ENCODE data around the gene SREK1. TPM values are rescaled to one million over a fixed set of nuclear protein-coding genes. Genes with fewer than 3 reads are reported as not detected.

The SREK1 gene
- total RNA-seq, 2 experiments from 2014 or later: 52.3 to 53.4 TPM

DNA sequence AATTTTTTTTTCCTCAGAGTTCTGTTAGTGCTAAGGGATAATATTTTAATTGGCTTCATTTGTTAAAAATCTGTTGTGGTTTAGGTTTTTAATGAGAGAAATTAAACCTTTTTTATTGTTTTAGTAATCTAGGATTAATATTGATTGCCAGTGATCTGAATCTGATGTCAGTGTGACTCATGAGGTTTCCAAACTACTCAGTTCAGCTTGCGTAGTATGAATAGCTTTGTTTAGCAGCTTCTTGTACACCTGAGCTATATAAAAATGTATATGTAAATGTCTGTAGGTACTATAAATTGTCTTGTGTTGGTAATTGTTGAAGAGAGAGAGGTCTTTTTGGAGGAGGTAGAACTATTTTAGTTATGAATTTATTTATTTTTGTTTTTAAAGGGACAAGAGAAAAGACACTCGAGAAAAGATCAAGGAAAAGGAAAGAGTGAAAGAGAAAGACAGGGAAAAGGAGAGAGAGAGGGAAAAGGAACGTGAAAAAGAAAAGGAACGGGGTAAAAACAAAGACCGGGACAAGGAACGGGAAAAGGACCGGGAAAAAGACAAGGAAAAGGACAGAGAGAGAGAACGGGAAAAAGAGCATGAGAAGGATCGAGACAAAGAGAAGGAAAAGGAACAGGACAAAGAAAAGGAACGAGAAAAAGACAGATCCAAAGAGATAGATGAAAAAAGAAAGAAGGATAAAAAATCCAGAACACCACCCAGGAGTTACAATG is 26.3 kb downstream of the SREK1 start:
- no peaks in the 10 kb centered on the region for H3K27me3 Mint-ChIP-seq
- H3K36me3 Mint-ChIP-seq (ENCODE audit: low read depth): peaks cover 56% of the 10 kb centered on the region
- no peak overlapping the region for H3K27ac Mint-ChIP-seq
- peaks cover 41% of the 10 kb centered on the region for H3K4me1 Mint-ChIP-seq
- H3K4me3 Mint-ChIP-seq: no peak overlapping the region
- DNase-seq: no peak
- H3K9me3 Mint-ChIP-seq: no peaks in the 10 kb centered on the region
- ChIA-PET POLR2A (interaction anchor here (1.2 kb wide), 1 partner anchor 20 kb away, joined by 4 read pairs; no protein-coding TSS in a partner anchor), CTCF (interaction anchor here (0.8 to 1.4 kb wide), 6 partner anchors 10 to 409 kb away, joined by 3 to 11 read pairs (median 4); no protein-coding TSS in a partner anchor)

DNA sequence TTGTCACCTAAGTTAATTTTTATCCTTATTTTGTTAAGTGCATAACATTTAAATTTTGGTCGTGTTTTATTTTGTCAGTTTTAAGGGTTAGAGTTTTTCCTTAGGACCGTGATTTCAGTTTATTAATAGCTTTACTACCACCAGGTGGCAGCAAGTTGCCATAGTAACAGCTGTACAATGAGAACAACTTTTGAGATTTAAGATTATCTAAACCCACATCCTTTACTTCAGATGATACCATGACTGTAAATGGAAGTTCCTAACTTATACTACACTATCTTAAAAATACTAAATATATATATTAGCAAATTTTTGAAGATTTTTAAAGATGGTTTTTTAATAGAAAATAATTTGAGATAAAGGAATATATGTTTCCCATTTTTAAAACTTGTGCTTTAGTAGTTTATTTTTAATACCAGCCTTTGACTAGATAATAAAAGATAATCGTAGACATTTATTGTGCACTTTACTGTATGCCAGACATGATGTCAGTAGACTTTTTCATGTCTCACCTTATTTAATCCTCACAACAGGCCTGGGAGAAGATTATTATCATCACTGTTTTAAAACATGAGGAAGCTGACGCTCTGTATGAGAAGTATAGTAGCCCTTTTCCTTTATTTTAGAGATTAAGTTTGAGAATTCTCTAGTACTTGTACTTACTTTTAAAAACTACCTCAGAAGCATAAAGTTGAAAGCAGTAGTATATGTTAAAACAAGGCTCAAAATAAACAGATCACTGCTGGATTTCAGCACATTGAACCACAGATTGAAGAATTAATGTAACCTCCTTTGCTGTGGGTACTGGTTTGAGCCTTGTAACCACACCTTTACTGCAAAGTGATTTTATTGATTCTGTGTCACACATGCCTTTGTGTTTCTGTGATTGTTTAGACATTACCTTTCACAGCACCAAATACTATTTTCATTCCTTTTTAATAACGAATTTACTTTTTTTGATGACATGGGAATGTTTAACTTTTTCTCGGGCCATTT is 27.5 kb downstream of the SREK1 start:
- ChIA-PET CTCF (interaction anchor here (0.6 to 1.4 kb wide), 9 partner anchors 9 to 548 kb away, joined by 3 to 11 read pairs (median 4); partner anchors contain the start of genes SREK1 and TRIM23), POLR2A (interaction anchor here (0.7 to 1.7 kb wide), 5 partner anchors 9 to 391 kb away, joined by 3 to 8 read pairs (median 3); partner anchors contain the start of genes ERBIN and SREK1)
- Mint-ChIP-seq H3K4me1 (peaks cover 33% of the 10 kb centered on the region), H3K36me3 (ENCODE audit: low read depth) (peaks cover 56% of the 10 kb centered on the region), H3K9me3 (no peaks in the 10 kb centered on the region), H3K4me3 (no peak overlapping the region), H3K27ac (no peak overlapping the region), H3K27me3 (no peaks in the 10 kb centered on the region)
- DNase-seq: peak; percentile 53

DNA sequence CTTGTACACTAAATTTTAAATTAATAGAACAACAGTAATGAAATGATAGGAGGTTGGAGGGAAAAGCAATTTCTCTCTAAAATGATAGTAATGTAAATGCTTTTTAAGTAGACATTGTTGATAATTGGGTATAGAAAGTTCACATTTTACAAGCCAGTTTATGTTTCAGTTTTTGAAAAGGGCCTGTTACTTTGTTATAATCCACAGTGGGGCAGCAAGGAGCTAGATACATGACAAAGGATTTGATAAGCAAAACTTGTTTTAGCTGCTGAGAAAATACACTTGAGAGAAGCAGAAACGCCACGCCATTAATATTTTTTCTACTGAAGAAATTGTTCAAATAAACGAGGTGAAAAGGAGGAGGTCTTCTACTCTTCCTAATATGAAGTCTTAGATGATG is 30.2 kb downstream of the SREK1 start:
- H3K27me3 Mint-ChIP-seq: no peaks in the 10 kb centered on the region
- no peak overlapping the region for H3K4me3 Mint-ChIP-seq
- H3K36me3 Mint-ChIP-seq (ENCODE audit: low read depth): peaks cover 68% of the 10 kb centered on the region
- ChIA-PET POLR2A (interaction anchor here (1.5 kb wide), 1 partner anchor 30 kb away, joined by 5 read pairs; the partner anchor contains the start of gene SREK1), CTCF (interaction anchor here (1.0 to 1.1 kb wide), 2 partner anchors 10 to 30 kb away, joined by 3 to 4 read pairs; partner anchors contain the start of gene SREK1)
- DNase-seq: no peak
- no peaks in the 10 kb centered on the region for H3K9me3 Mint-ChIP-seq
- H3K4me1 Mint-ChIP-seq: peaks cover 30% of the 10 kb centered on the region
- no peak overlapping the region for H3K27ac Mint-ChIP-seq

DNA sequence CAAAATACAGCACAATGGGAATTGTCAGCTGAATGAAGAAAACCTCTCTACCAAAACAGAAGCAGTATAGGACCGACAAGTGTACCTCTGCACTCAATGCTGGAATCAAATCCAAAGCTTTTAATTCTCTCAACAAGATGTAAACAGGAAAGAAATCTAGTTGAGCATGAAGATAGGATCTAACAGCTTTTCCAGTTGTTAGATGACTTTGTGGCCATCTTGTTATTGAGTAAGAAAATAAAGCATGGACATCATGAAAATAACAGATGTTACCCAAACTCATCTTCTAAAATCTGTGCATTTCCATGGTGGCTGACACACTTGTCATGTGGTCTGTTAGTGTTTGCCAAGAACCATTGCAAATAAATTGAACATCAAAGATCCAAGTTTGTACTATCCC is 34.7 kb downstream of the SREK1 start:
- Mint-ChIP-seq H3K4me1 (peaks cover 8% of the 10 kb centered on the region), H3K9me3 (no peaks in the 10 kb centered on the region), H3K36me3 (ENCODE audit: low read depth) (peaks cover 66% of the 10 kb centered on the region), H3K27me3 (no peaks in the 10 kb centered on the region), H3K4me3 (no peak overlapping the region), H3K27ac (no peak overlapping the region)
- POLR2A ChIA-PET: no interaction called here
- CTCF ChIA-PET: no interaction called here
- DNase-seq: no peak

DNA sequence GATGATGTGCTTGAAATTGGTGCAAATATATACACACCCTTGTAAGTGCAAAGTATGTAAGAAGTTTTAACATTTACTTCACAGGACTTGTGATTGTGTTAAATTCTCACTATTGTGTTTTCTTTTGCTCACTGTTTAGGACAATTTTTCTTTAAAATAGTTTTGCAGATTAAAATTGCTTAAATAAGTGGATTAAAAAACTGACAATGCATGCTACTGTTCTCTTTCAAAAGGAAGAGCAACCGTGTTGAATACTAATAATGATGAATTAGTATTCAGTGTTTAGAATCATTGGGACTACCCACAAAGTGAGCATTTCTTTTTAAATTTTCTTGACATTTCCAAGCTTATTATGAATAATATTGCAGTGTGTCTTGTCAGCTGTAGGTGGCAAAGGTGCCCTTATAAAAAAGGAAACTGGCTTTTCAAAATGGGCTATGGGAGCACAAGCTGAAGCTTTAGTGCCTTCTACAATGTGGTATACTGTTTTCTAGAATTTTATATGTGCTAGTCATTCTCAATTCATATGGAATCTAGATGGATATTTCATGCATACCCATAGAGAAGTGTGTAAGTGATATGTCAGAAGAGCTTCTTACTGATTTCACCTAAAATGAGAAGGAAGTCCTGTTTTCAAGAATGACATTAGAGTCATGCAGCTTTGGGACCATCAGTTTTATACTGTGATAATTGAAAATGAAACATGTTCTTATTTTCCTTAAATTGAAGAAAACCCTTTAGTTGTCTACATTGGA is 35.4 kb downstream of the SREK1 start:
- POLR2A ChIA-PET: interaction anchor here (0.5 kb wide), 1 partner anchor 19 kb away, joined by 3 read pairs; no protein-coding TSS in a partner anchor
- CTCF ChIA-PET: interaction anchor here (2.4 kb wide), 1 partner anchor 8 kb away, joined by 11 read pairs; no protein-coding TSS in a partner anchor
- peaks cover 64% of the 10 kb centered on the region for H3K36me3 Mint-ChIP-seq (ENCODE audit: low read depth)
- no peak overlapping the region for H3K4me3 Mint-ChIP-seq
- no peak for DNase-seq
- H3K27ac Mint-ChIP-seq: no peak overlapping the region
- peaks cover 6% of the 10 kb centered on the region for H3K4me1 Mint-ChIP-seq
- H3K27me3 Mint-ChIP-seq: no peaks in the 10 kb centered on the region
- H3K9me3 Mint-ChIP-seq: no peaks in the 10 kb centered on the region

DNA sequence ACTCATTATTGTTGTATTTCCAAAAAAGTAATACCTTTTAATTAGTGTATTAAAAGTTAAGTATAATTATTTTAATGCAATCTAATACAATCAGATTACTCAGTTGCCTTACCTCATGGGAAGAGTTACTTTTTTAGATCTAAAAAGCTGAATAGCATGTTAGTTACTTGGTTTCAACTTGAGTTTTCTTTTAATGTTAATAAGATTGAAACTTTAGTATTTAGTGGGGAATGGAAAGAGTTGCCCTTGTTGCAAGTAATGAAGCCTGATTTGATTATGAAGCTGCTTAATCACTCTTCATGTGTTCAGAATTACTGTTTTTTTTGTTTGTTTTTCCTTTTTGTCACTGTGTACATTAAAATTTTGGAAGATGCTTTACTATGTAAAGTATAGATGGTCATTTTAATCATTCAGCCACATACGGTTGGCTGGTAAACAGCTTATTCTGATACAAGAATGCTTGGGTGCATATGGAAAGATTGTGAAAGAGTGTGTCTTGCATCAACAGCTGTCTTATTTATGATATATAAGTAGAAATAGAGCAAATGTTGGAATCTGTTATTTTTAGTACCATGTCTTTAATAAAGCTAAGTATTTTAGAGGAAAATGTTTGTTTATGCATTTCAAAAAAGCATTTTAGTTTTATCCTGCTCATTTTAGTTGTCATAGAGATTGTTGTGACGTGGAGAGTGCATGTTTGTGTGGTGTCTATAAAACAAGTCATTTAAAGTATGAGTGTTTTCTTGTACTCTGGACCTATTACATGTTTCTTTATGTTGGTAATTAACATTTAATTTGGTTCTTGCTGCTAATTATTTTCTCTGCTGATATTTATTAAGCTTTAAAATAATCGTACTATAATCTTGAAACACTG is 36.4 kb downstream of the SREK1 start:
- POLR2A ChIA-PET: interaction anchor here (1.0 kb wide), 1 partner anchor 9 kb away, joined by 3 read pairs; no protein-coding TSS in a partner anchor
- H3K36me3 Mint-ChIP-seq (ENCODE audit: low read depth): peaks cover 61% of the 10 kb centered on the region
- CTCF ChIA-PET: interaction anchor here (1.2 to 2.4 kb wide), 2 partner anchors 9 to 420 kb away, joined by 3 to 11 read pairs; no protein-coding TSS in a partner anchor
- no peak overlapping the region for H3K4me3 Mint-ChIP-seq
- peaks cover 2% of the 10 kb centered on the region for H3K4me1 Mint-ChIP-seq
- no peaks in the 10 kb centered on the region for H3K9me3 Mint-ChIP-seq
- no peak for DNase-seq
- no peak overlapping the region for H3K27ac Mint-ChIP-seq
- H3K27me3 Mint-ChIP-seq: no peaks in the 10 kb centered on the region

DNA sequence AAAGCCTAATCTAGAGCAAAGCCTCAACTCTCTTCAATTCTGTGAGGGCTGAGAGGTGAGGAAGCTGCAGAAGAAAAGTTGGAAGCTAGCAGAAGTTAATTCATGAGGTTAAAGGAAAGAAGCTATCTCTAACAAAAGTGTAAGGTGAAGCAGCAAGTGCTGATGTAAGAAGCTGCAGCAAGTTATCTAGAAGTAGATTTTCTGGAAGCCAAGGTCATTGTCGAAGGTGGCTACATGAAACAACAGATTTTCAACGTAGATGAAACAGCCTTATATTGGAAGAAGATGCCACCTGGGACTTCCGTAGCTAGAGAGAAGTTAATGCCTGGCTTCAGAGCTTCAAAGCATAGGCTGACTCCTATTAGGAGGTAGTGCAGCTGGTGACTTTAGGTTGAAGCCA is 42.0 kb downstream of the SREK1 start:
- Mint-ChIP-seq H3K27me3 (no peaks in the 10 kb centered on the region), H3K4me1 (no peaks in the 10 kb centered on the region), H3K4me3 (no peak overlapping the region), H3K27ac (no peak overlapping the region), H3K36me3 (ENCODE audit: low read depth) (peaks cover 19% of the 10 kb centered on the region), H3K9me3 (peaks cover 2% of the 10 kb centered on the region)
- CTCF ChIA-PET: no interaction called here
- POLR2A ChIA-PET: no interaction called here
- no peak for DNase-seq

DNA sequence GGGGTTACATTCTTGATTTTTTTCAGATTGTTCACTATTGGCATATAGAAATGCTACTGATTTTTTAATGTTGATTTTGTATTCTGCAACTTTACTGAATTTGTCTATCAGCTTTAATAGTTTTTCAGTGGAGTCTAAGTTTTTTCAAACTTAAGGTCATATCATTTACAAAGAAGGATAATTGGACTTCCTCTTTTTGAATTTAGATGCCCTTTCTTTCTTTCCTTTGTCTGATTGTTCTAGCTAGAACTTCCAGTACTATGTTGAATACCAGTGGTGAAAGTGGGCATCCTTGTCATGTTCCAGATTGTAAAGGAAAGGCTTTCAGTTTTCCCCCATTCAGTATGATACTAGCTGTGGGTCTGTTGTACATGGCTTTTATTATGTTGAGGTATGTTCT is 49.3 kb downstream of the SREK1 start:
- no peaks in the 10 kb centered on the region for H3K4me1 Mint-ChIP-seq
- no peaks in the 10 kb centered on the region for H3K36me3 Mint-ChIP-seq (ENCODE audit: low read depth)
- no peak for DNase-seq
- POLR2A ChIA-PET: no interaction called here
- H3K27me3 Mint-ChIP-seq: no peaks in the 10 kb centered on the region
- peaks cover 2% of the 10 kb centered on the region for H3K9me3 Mint-ChIP-seq
- CTCF ChIA-PET: no interaction called here
- H3K27ac Mint-ChIP-seq: no peak overlapping the region
- H3K4me3 Mint-ChIP-seq: no peak overlapping the region

DNA sequence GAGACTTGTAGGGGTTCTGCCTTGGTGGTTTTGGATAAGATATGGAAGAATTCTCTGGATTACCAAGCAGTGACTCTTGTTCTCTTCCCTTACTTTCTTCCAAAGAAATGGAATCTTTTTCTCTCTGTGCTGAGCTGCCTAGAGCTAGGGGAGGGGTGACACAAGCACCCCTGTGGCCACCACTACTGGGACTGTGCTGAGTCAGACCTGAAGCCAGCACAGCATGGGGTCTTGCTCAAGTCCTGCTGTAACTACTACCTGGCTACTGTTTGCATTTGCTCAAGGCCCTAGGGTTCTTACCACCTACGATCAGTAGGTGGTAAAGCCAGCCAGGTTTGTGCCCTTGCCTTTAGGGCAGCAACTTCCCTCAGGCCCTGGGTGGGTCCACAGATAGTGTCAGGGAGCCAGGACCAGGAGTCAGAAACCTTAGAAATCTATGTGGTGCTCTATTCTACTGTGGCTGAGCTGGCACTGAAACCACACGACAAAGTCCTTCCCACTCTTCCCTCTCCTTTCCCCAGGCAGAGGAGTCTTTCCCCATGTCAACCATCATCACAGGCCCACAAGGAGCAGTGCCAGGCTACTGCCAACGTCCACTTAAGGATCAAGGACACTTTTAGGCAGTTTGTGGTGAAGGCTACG is 53.8 kb downstream of the SREK1 start:
- Mint-ChIP-seq H3K4me1 (no peaks in the 10 kb centered on the region), H3K27me3 (no peaks in the 10 kb centered on the region), H3K4me3 (no peak overlapping the region), H3K9me3 (no peaks in the 10 kb centered on the region), H3K27ac (no peak overlapping the region), H3K36me3 (ENCODE audit: low read depth) (peaks cover 2% of the 10 kb centered on the region)
- CTCF ChIA-PET: no interaction called here
- POLR2A ChIA-PET: no interaction called here
- no peak for DNase-seq

DNA sequence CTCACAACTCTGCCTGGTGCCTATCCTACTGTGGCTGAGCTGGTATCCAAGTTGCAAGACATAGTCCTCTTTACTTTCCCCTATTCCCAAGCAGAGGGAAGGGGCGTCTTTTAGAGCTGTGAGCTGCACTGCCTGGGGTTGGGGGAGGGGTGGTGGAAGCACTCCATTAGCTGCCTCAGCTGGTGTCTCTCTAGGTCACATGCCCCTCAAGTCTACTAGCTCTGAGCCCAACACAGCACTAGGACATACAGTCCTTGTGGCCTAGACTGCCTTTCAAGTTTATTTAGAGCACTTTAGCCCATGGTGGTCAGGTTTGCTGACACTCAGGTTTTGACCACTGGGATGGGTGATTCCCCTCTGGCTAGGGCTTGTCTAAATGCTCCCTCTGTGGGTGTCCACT is 54.7 kb downstream of the SREK1 start:
- H3K27ac Mint-ChIP-seq: no peak overlapping the region
- H3K4me1 Mint-ChIP-seq: no peaks in the 10 kb centered on the region
- ChIA-PET CTCF (no interaction called here), POLR2A (no interaction called here)
- no peak overlapping the region for H3K4me3 Mint-ChIP-seq
- H3K9me3 Mint-ChIP-seq: no peaks in the 10 kb centered on the region
- no peak for DNase-seq
- peaks cover 2% of the 10 kb centered on the region for H3K36me3 Mint-ChIP-seq (ENCODE audit: low read depth)
- H3K27me3 Mint-ChIP-seq: no peaks in the 10 kb centered on the region

DNA sequence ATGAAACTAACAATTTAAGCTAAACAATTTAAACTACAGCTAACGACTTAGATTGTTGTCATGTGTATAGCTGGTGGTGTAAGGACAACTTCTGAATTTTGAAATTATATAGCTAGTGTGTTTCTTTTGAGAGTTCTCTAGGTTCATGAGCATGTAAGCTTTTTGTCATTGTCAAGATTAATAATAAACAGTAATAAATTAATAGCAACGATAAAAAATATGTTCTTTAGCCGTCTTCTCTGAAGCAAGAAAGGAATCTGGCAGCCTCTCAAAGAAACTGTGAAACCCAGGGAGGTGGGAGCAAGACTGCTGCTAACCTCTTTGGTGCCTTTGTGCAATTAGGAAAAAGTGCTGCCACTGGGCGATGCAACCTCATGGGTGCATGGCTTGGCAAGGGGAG is 59.4 kb downstream of the SREK1 start:
- CTCF ChIA-PET: interaction anchor here (1.0 to 1.4 kb wide), 2 partner anchors 13 to 14 kb away, joined by 3 read pairs; no protein-coding TSS in a partner anchor
- no peak for DNase-seq
- Mint-ChIP-seq H3K9me3 (no peaks in the 10 kb centered on the region), H3K4me3 (no peak overlapping the region), H3K36me3 (ENCODE audit: low read depth) (peaks cover 2% of the 10 kb centered on the region), H3K27me3 (no peaks in the 10 kb centered on the region), H3K4me1 (no peaks in the 10 kb centered on the region), H3K27ac (no peak overlapping the region)
- POLR2A ChIA-PET: no interaction called here
